ENCODE measurements around the gene TMEM131. TPM values are rescaled to one million over a fixed set of nuclear protein-coding genes. Genes with fewer than 3 reads are reported as not detected.

Gene TMEM131
- total RNA-seq, 1 donor from 2014 or later: 31.7 TPM

- Mint-ChIP-seq H3K9me3 (ENCODE audit: unreplicated experiment) (no peaks in the 10 kb centered on the region), H3K36me3 (ENCODE audit: low read depth, unreplicated experiment) (no peaks in the 10 kb centered on the region), H3K27me3 (ENCODE audit: unreplicated experiment) (no peaks in the 10 kb centered on the region), H3K4me1 (ENCODE audit: unreplicated experiment) (peaks cover 3% of the 10 kb centered on the region), H3K4me3 (ENCODE audit: unreplicated experiment) (no peak overlapping the region), H3K27ac (ENCODE audit: unreplicated experiment) (no peak overlapping the region)
- TF ChIP-seq CTCF (IDR thresholded peaks at IDR 0.05; ENCODE audit: unreplicated experiment): no peak
- DNase-seq (ENCODE audit: low spot score): no peak
Measured at GRCh38 chr2:97950329-97951154, 45.2 kb downstream of the TMEM131 start.

- peaks cover 3% of the 10 kb centered on the region for H3K4me1 Mint-ChIP-seq (ENCODE audit: unreplicated experiment)
- no peak for DNase-seq (ENCODE audit: low spot score)
- no peaks in the 10 kb centered on the region for H3K9me3 Mint-ChIP-seq (ENCODE audit: unreplicated experiment)
- no peaks in the 10 kb centered on the region for H3K36me3 Mint-ChIP-seq (ENCODE audit: low read depth, unreplicated experiment)
- H3K27ac Mint-ChIP-seq (ENCODE audit: unreplicated experiment): no peak overlapping the region
- TF ChIP-seq CTCF (IDR thresholded peaks at IDR 0.05; ENCODE audit: unreplicated experiment): no peak
- no peaks in the 10 kb centered on the region for H3K27me3 Mint-ChIP-seq (ENCODE audit: unreplicated experiment)
- no peak overlapping the region for H3K4me3 Mint-ChIP-seq (ENCODE audit: unreplicated experiment)
Measured at GRCh38 chr2:97948926-97949325, 46.8 kb downstream of the TMEM131 start.

DNA sequence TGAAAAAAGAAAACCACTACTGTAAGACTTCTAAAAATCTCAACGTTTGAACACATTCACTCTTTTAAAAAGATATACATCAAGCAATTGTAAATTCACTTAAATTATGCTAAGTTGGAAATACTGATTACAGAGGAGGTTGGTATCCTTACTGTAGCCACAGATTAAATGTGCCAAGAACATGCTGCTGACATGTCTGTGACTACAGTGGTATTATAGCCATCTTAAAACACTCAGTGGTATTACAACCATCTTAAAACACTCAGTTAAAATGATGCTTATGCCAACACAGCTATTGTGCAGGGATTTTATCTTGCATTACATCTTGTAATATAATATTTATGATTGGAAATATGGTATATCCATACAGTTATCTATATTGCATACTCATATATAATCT is 50.0 kb downstream of the TMEM131 start:
- no peak overlapping the region for H3K4me3 Mint-ChIP-seq (ENCODE audit: unreplicated experiment)
- no peaks in the 10 kb centered on the region for H3K27me3 Mint-ChIP-seq (ENCODE audit: unreplicated experiment)
- no peak overlapping the region for H3K27ac Mint-ChIP-seq (ENCODE audit: unreplicated experiment)
- no peak for DNase-seq (ENCODE audit: low spot score)
- no peak for TF ChIP-seq CTCF (IDR thresholded peaks at IDR 0.05; ENCODE audit: unreplicated experiment)
- H3K4me1 Mint-ChIP-seq (ENCODE audit: unreplicated experiment): no peaks in the 10 kb centered on the region
- H3K9me3 Mint-ChIP-seq (ENCODE audit: unreplicated experiment): no peaks in the 10 kb centered on the region
- H3K36me3 Mint-ChIP-seq (ENCODE audit: low read depth, unreplicated experiment): peaks cover 4% of the 10 kb centered on the region

DNA sequence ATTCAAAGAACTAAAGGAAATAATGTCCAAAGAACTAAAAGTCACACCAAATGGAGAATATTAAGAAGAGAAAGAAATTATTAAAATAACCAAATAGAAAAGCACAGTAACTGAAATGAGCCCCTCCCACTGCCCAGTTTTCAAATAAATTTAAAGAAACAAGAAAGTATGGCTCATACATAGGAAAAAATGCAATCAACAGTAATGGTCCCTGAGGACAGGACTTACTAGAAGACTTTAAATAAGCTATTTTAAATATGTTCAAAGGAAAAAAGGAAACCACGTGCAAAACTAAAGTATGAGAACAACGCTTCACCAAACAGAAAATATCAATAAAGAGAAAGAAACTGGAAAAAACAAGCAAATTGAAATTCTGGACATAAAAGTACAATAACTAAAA is 58.9 kb downstream of the TMEM131 start:
- Mint-ChIP-seq H3K4me1 (ENCODE audit: unreplicated experiment) (peaks cover 16% of the 10 kb centered on the region), H3K27me3 (ENCODE audit: unreplicated experiment) (no peaks in the 10 kb centered on the region), H3K9me3 (ENCODE audit: unreplicated experiment) (no peaks in the 10 kb centered on the region), H3K4me3 (ENCODE audit: unreplicated experiment) (no peak overlapping the region), H3K27ac (ENCODE audit: unreplicated experiment) (no peak overlapping the region), H3K36me3 (ENCODE audit: low read depth, unreplicated experiment) (peaks cover 4% of the 10 kb centered on the region)
- no peak for DNase-seq (ENCODE audit: low spot score)
- TF ChIP-seq CTCF (IDR thresholded peaks at IDR 0.05; ENCODE audit: unreplicated experiment): no peak

DNA sequence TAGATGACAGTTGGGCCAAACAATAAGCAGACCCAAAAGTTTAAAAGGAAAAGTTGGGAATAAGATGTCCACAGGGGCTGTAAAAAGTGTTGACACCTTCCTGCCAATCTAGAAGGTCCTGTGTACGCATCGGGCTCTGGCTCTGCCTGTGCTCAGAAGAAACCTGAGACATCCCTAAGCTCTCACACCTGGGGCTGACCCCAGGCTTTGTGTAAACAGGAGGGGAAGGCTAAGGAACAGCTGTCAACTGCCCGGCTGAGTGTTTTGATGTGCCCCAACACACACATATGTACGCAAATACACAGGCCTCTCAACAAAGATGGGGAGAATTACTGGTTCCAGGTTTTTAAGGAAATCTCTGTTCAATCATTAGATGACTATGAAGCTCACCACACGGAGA is 59.5 kb downstream of the TMEM131 start:
- no peaks in the 10 kb centered on the region for H3K9me3 Mint-ChIP-seq (ENCODE audit: unreplicated experiment)
- peaks cover 16% of the 10 kb centered on the region for H3K4me1 Mint-ChIP-seq (ENCODE audit: unreplicated experiment)
- DNase-seq (ENCODE audit: low spot score): no peak

More for the DNA sequence above, 59.5 kb downstream of the TMEM131 start:
- H3K27ac Mint-ChIP-seq (ENCODE audit: unreplicated experiment): no peak overlapping the region
- no peak for TF ChIP-seq CTCF (IDR thresholded peaks at IDR 0.05; ENCODE audit: unreplicated experiment)
- H3K36me3 Mint-ChIP-seq (ENCODE audit: low read depth, unreplicated experiment): no peaks in the 10 kb centered on the region
- H3K4me3 Mint-ChIP-seq (ENCODE audit: unreplicated experiment): no peak overlapping the region
- H3K27me3 Mint-ChIP-seq (ENCODE audit: unreplicated experiment): no peaks in the 10 kb centered on the region
